Liver (tissue), 2 donors: ENCODE measurements around the gene CGB3.

Source experiments
- FOXA2 ChIP-seq: IDR thresholded peaks from 2 replicates; pipeline ENCODE4 v1.6.1; 2016; ENCODE audit warnings: antibody characterized with exemption
- TF ChIP-seq, protein P1 (sequence below): IDR thresholded peaks from 2 replicates; pipeline ENCODE4 v1.6.1; 2016; ENCODE audit warnings: antibody characterized with exemption
- TF ChIP-seq, protein P2 (sequence below): fragments of 150-350 bp; IDR thresholded peaks from 2 replicates; pipeline ENCODE4 v1.5.1; 2017; ENCODE audit warnings: improper control_type of control experiment, low read depth, low read length; ENCODE audit not compliant: missing input control
- TF ChIP-seq, protein P3 (sequence below): IDR thresholded peaks from 2 replicates; pipeline ENCODE4 v1.6.1; 2016; ENCODE audit warnings: antibody characterized with exemption, mild to moderate bottlenecking
- donor health status: healthy.

DNA sequence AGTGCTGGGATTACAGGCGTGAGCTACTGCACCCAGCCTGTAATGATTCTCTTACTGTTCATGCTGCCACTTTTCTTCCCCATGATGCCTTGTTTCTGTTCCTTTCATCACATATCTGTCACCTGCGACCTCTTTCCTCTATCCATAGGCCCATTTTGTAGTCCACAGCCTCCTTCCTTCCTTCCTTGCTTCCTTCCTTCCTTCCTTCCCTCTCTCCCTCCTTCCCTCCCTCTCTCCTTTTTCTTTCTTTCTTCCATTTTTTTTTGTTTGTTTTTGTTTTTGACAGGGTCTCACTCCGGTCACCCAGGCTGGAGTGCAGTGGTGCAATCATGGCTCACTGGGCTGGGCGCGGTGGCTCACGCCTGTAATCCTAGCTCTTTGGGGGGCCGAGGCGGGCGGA is 35.3 kb downstream of the CGB3 start:
- TF ChIP-seq, protein P1, sequence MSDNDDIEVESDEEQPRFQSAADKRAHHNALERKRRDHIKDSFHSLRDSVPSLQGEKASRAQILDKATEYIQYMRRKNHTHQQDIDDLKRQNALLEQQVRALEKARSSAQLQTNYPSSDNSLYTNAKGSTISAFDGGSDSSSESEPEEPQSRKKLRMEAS: no peak
- TF ChIP-seq, protein P2, sequence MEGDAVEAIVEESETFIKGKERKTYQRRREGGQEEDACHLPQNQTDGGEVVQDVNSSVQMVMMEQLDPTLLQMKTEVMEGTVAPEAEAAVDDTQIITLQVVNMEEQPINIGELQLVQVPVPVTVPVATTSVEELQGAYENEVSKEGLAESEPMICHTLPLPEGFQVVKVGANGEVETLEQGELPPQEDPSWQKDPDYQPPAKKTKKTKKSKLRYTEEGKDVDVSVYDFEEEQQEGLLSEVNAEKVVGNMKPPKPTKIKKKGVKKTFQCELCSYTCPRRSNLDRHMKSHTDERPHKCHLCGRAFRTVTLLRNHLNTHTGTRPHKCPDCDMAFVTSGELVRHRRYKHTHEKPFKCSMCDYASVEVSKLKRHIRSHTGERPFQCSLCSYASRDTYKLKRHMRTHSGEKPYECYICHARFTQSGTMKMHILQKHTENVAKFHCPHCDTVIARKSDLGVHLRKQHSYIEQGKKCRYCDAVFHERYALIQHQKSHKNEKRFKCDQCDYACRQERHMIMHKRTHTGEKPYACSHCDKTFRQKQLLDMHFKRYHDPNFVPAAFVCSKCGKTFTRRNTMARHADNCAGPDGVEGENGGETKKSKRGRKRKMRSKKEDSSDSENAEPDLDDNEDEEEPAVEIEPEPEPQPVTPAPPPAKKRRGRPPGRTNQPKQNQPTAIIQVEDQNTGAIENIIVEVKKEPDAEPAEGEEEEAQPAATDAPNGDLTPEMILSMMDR: no peak
- TF ChIP-seq, protein P3, sequence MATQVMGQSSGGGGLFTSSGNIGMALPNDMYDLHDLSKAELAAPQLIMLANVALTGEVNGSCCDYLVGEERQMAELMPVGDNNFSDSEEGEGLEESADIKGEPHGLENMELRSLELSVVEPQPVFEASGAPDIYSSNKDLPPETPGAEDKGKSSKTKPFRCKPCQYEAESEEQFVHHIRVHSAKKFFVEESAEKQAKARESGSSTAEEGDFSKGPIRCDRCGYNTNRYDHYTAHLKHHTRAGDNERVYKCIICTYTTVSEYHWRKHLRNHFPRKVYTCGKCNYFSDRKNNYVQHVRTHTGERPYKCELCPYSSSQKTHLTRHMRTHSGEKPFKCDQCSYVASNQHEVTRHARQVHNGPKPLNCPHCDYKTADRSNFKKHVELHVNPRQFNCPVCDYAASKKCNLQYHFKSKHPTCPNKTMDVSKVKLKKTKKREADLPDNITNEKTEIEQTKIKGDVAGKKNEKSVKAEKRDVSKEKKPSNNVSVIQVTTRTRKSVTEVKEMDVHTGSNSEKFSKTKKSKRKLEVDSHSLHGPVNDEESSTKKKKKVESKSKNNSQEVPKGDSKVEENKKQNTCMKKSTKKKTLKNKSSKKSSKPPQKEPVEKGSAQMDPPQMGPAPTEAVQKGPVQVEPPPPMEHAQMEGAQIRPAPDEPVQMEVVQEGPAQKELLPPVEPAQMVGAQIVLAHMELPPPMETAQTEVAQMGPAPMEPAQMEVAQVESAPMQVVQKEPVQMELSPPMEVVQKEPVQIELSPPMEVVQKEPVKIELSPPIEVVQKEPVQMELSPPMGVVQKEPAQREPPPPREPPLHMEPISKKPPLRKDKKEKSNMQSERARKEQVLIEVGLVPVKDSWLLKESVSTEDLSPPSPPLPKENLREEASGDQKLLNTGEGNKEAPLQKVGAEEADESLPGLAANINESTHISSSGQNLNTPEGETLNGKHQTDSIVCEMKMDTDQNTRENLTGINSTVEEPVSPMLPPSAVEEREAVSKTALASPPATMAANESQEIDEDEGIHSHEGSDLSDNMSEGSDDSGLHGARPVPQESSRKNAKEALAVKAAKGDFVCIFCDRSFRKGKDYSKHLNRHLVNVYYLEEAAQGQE: no peak
- no peak for TF ChIP-seq FOXA2
